Heart right ventricle (tissue), 16 donors: ENCODE measurements around the gene PRDM16. TPM values are rescaled to one million over a fixed set of nuclear protein-coding genes. Genes with fewer than 3 reads are reported as not detected.

Experiments
- ATAC-seq, 8 donors: fragments of 200-7000 bp; cut with Tn5 transposase; one replicate each; pipeline ENCODE4 v1.9.1; 2020; ENCODE audit warnings: mild to moderate bottlenecking in 8 of 8, moderate library complexity in 8 of 8, moderate number of reproducible peaks in 1 of 8
- DNase-seq, 2 donors: peaks; one replicate each; pipeline ENCODE4 v3.0.0-alpha.2; 2020
- H3K27ac ChIP-seq, 10 donors: fragments of 200-600 bp; sonication (generic) in 2 of 10; one replicate each; pipeline versions ENCODE4 v1.5.0 to v1.8.0; 2020 to 2022; ENCODE audit warnings: mild to moderate bottlenecking in 3 of 10
- H3K27me3 ChIP-seq, 7 donors: fragments of 200-600 bp; one replicate each; pipeline ENCODE4 v1.8.0; 2021 to 2022; ENCODE audit warnings: mild to moderate bottlenecking in 2 of 7
- H3K36me3 ChIP-seq, 9 donors: fragments of 200-600 bp; sonication (generic) in 1 of 9; one replicate each; pipeline versions ENCODE4 v1.5.0 to v1.8.0; 2020 to 2022; ENCODE audit warnings: mild to moderate bottlenecking in 2 of 9
- H3K4me1 ChIP-seq, 9 donors: fragments of 200-600 bp; sonication (generic) in 1 of 9; one replicate each; pipeline versions ENCODE4 v1.5.0 to v1.8.0; 2020 to 2022; ENCODE audit warnings: mild to moderate bottlenecking in 4 of 9
- H3K4me3 ChIP-seq, 10 donors: fragments of 200-600 bp; sonication (generic) in 2 of 10; one replicate each; pipeline versions ENCODE4 v1.5.0 to v1.8.0; 2020 to 2022; ENCODE audit warnings: mild to moderate bottlenecking in 7 of 10, moderate library complexity in 2 of 10
- H3K9me3 ChIP-seq, 11 donors: fragments of 200-600 bp in 10 of 11; sonication (generic) in 2 of 11; one replicate each; pipeline versions ENCODE4 v1.5.0 to v1.8.0; 2013 to 2022; ENCODE audit warnings: mild to moderate bottlenecking in 2 of 11, control low read depth in 1 of 11, moderate library complexity in 1 of 11
- CTCF ChIP-seq, 9 donors: fragments of 200-600 bp; sonication (generic) in 2 of 9; IDR thresholded peaks; one replicate each; pipeline versions ENCODE4 v1.5.0 to v1.8.0; 2021 to 2022; ENCODE audit warnings: antibody characterized with exemption in 9 of 9, mild to moderate bottlenecking in 5 of 9, moderate library complexity in 1 of 9
- WGBS, 2 donors: extraction: QIAGEN DNeasy Blood & Tissue Kit; methylation state at CpG; one replicate each; pipeline ENCODE4 v1.1.7; 2013; ENCODE audit warnings: inconsistent platforms in 1 of 2; 5-methylcytosine and 5-hydroxymethylcytosine counted together
- intact Hi-C, 10 donors: fragments of 100-400 bp; cut with DNase I; formaldehyde crosslinking; loops; one replicate each; pipeline versions ENCODE4 v1.11.1 to v1.14.2; 2022
- polyA plus RNA-seq, 2 donors: library from polyadenylated mRNA; stranded (reverse); fragments of 200-250 nt; gene quantifications; one replicate each; pipeline ENCODE4 v1.2.3, GENCODE V29; 2013
- total RNA-seq, 10 donors: library from RNA; stranded (reverse); fragmentation: NEBNext Ultra II Directional in 3 of 10; extraction: Animal tissue kit (Norgen Biotek cat#: 25700) in 3 of 10; gene quantifications; one replicate each; pipeline versions ENCODE4 v1.2.1 to v1.2.4, GENCODE V29; 2021 to 2023
- donor health status: Arrhythmogenic right ventricular cardiomyopathy.
- donor health status: ischemic (EF 13 %, LVEDD 7.1; RV severe dilation, severe dysfunction).
- donor health status: healthy with polysubstance abuse.
- donor health status: DM: no; HTN: yes; CAD: no.
- donor health status: DM: no; HTN: no; CAD: no.
- donor health status: ischemic (EF 25% LVEDD 6.9; RV normal size, moderate dysfunction).
- donor health status: ischemic (EF 25% LVEDD 5.7; RV mildly dilated, moderate dysfunction).
- donor health status: healthy.
- donor health status: DM: yes; HTN: yes; CAD: no.
- donor health status: Ischemic cardiomyopathy.
- donor health status: ischemic (EF 35%, LVEDD 5.7; RV mildly dilated, moderate dysfunction).
- donor health status: nonischemic (EF 11% LVEDD 7.7; RV severe dilation, severe dysfunction).
- donor health status: DM: yes; HTN: yes; CAD: no.
- donor health status: PGD.
- donor health status: ischemic (EF 29% LVEDD 5.4; RV normal size, mild dysfunction).
- donor health status: nonischemic (EF 23%, LVEDD 6.1; RV moderate dilation, normal function).

The PRDM16 gene
- total and polyA plus RNA-seq, 12 donors, result 4.1 to 25.9 (median 14.8) TPM

DNA sequence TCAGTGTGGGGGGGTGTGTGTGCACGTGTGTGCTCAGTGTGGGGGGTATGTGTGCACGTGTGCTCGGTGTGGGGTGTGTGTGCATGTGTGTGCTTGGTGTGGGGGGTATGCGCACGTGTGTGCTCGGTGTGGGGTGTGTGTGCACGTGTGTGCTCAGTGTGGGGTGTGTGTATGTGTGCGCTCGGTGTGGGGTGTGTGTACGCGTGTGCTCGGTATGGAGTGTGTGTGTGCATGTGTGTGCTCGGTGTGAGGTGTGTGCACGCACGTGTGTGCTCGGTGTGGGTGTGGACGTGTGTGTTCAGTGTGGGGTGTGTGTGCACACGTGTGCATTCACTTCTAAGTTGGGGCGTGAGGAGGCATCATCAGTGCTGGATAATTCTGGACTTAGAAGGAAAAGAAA lies 77.9 kb downstream of the PRDM16 start:
- no peaks in the 10 kb centered on the region for H3K36me3 ChIP-seq
- WGBS, 2 donors, result 93% methylated on average over 19 of the region's 19 CpGs
- H3K9me3 ChIP-seq, result no peaks in the 10 kb centered on the region
- no peak for TF ChIP-seq CTCF (IDR thresholded peaks at IDR 0.05)
- H3K4me1 ChIP-seq, result peaks cover 0 to 25% (median 12%) of the 10 kb centered on the region in 9 donors
- no peak overlapping the region for H3K4me3 ChIP-seq
- H3K27me3 ChIP-seq, result peaks cover 0 to 17% (median 0%) of the 10 kb centered on the region in 7 donors
- H3K27ac ChIP-seq, result no peak overlapping the region
- DNase-seq, result no peak
- intact Hi-C loops, result no loop called here
- peak in 1 of 8 donors; percentile 23 for ATAC-seq

DNA sequence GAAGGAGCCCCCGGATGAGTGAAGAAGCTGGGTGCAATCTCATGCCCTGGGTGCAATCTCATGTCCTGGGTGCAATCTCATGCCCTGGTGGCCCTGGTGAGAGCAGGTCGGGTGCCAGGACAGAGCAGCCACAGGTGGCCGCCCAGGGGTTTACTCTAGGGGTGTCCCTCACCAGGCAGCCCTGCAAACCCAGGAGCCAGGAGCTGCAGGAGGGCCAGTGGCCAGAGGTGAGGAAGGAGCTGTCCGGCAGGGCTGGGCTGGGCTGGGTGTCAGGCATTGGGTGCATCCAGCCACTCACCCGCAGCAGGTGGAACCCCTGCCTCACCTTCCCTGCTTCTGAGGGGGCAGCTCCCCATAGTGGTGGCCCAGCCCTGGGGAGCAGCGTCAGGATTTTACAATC lies 79.2 kb downstream of the PRDM16 start:
- Histone ChIP-seq H3K9me3 (no peaks in the 10 kb centered on the region), H3K4me1 (peaks cover 0 to 25% (median 12%) of the 10 kb centered on the region in 9 donors), H3K27me3 (peaks cover 0 to 11% (median 0%) of the 10 kb centered on the region in 7 donors), H3K4me3 (no peak overlapping the region), H3K27ac (no peak overlapping the region), H3K36me3 (no peaks in the 10 kb centered on the region)
- TF ChIP-seq CTCF (IDR thresholded peaks at IDR 0.05), result no peak
- intact Hi-C loops, result no loop called here
- ATAC-seq, result no peak
- no peak for DNase-seq
- 82 to 87% methylated on average over 6 of the region's 6 CpGs for WGBS, 2 donors

DNA sequence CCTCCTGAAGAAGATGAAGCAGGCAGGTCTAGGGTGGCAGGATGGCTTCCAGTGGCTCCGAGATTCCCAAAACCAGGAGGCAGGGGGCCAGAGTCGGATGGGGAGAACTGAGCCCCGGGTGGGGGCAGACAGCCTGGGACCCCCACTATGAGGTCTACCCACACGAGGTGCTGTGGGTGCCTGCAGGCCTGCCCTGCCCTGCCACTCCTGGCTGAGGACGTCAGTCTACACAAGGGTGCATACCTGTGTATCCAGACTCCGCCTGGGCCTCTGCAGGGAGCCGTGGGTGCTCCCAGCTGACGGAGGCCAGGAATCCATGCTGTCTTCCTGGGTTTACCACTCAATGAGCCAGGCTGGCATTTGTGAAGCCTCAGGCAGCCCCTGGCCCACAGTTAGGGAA lies 80.3 kb downstream of the PRDM16 start:
- intact Hi-C loops, result no loop called here
- TF ChIP-seq CTCF (IDR thresholded peaks at IDR 0.05), result no peak
- Histone ChIP-seq H3K36me3 (no peaks in the 10 kb centered on the region), H3K27me3 (peaks cover 0 to 11% (median 2%) of the 10 kb centered on the region in 7 donors), H3K9me3 (no peaks in the 10 kb centered on the region), H3K27ac (no peak overlapping the region), H3K4me3 (no peak overlapping the region), H3K4me1 (peaks cover 0 to 25% (median 12%) of the 10 kb centered on the region in 9 donors)
- ATAC-seq (no peak), DNase-seq (no peak)
- WGBS, 2 donors, result 82% methylated on average over 8 of the region's 8 CpGs

DNA sequence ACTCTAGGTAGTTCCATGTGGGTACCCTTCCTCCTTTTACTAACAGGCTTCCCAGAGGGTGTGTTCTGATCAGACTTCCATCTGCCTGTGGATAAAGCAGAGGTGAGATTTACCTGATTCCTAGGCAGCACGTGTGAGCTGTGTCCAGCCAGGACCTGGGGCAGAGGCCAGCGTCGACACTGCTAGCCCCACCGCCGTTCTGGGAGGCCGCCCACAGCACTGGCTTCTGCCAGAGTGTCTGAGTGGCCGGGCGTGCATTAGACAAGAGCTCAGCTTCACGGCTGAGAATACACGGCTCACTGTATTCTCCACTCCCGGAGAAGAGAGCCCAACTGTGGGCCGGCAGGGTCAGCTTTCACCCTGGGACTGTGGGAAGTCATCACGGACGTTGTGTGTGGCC lies 82.5 kb downstream of the PRDM16 start:
- ATAC-seq (peak in 3 of 8 donors; percentile 31 to 47 (median 43)), DNase-seq (no peak)
- Histone ChIP-seq H3K36me3 (no peaks in the 10 kb centered on the region), H3K27ac (no peak overlapping the region), H3K9me3 (no peaks in the 10 kb centered on the region), H3K27me3 (peaks cover 0 to 26% (median 0%) of the 10 kb centered on the region in 7 donors), H3K4me1 (peaks cover 0 to 20% (median 0%) of the 10 kb centered on the region in 9 donors), H3K4me3 (no peak overlapping the region)
- TF ChIP-seq CTCF (IDR thresholded peaks at IDR 0.05), result no peak
- WGBS, 2 donors, result 72 to 73% methylated on average over 14 of the region's 14 CpGs
- intact Hi-C loops, result no loop called here
